Right lobe of liver (tissue), 6 donors: ENCODE results near the gene DOHH. TPM values are rescaled to one million over a fixed set of nuclear protein-coding genes. Genes with fewer than 3 reads are reported as not detected.

Experiments
- ATAC-seq, 4 donors: fragments of 200-7000 bp; cut with Tn5 transposase; one replicate each; pipeline ENCODE4 v1.9.1; 2020; ENCODE audit warnings: mild to moderate bottlenecking in 4 of 4, moderate library complexity in 4 of 4
- DNase-seq, 3 donors: peaks; one replicate each; pipeline ENCODE4 v3.0.0-alpha.2; 2020
- H3K27ac ChIP-seq, 3 donors: fragments of 200-600 bp; one replicate each; pipeline ENCODE4 v1.8.0; 2022
- H3K27me3 ChIP-seq, 2 donors: fragments of 200-600 bp; one replicate each; pipeline ENCODE4 v1.8.0; 2022
- H3K36me3 ChIP-seq, 4 donors: fragments of 200-600 bp; sonication (generic) in 1 of 4; one replicate each; pipeline versions ENCODE4 v1.5.1 to v1.8.0; 2017 to 2022; ENCODE audit warnings: control low read depth in 1 of 4
- H3K4me1 ChIP-seq, 4 donors: fragments of 200-600 bp; sonication (generic) in 1 of 4; one replicate each; pipeline versions ENCODE4 v1.5.1 to v1.8.0; 2017 to 2022; ENCODE audit warnings: control low read depth in 1 of 4
- H3K4me3 ChIP-seq, 3 donors: fragments of 200-600 bp; one replicate each; pipeline ENCODE4 v1.8.0; 2022
- H3K9me3 ChIP-seq, 4 donors: fragments of 200-600 bp; sonication (generic) in 1 of 4; one replicate each; pipeline versions ENCODE4 v1.5.1 to v1.8.0; 2017 to 2022; ENCODE audit warnings: control low read depth in 1 of 4
- POLR2A ChIP-seq: fragments of 450-650 bp; IDR thresholded peaks from one replicate; pipeline ENCODE4 v1.6.1; 2017; ENCODE audit warnings: antibody characterized with exemption, mild to moderate bottlenecking
- WGBS: methylation state at CpG from one replicate; pipeline ENCODE4 v1.1.6; 2018; ENCODE audit warnings: low coverage, low lambda C conversion rate; ENCODE audit not compliant: insufficient coverage; ENCODE audit errors: missing lambda C conversion rate; 5-methylcytosine and 5-hydroxymethylcytosine counted together
- intact Hi-C, 2 donors: fragments of 100-400 bp; cut with DNase I; formaldehyde crosslinking; loops; one replicate each; pipeline versions ENCODE4 v1.11.2 to v1.14.1; 2022
- total RNA-seq, 6 experiments: library from RNA; depleted of rRNA in 2 of 6; stranded (reverse); fragments of >200 nt in 2 of 6; fragmentation: NEBNext Ultra II Directional in 3 of 6; extraction: Animal tissue kit (Norgen Biotek cat#: 25700) in 3 of 6; gene quantifications; one replicate each; pipeline versions ENCODE4 v1.1.0 to v1.2.4, GENCODE V29; 2016 to 2023
- TF ChIP-seq, protein P1 (sequence below), 4 donors: fragments of 200-600 bp in 3 of 4; fragments of 450-650 bp in 1 of 4; IDR thresholded peaks; one replicate each; pipeline versions ENCODE4 v1.5.1 to v1.8.0; 2016 to 2022; ENCODE audit warnings: antibody characterized with exemption in 4 of 4, mild to moderate bottlenecking in 2 of 4
- donor health status: DM: no; HTN: yes; CAD: no.
- donor health status: DM: no; HTN: no; CAD: no.
- donor health status: DM: no; HTN: no; CAD: no.
- donor health status: DM: no; HTN: yes; CAD: no.
- donor health status: DM: no; HTN: yes; CAD: no.

Gene DOHH
- total RNA-seq, 6 experiments from 2014 or later = 3.7 to 16.7 (median 4.9) TPM

DNA sequence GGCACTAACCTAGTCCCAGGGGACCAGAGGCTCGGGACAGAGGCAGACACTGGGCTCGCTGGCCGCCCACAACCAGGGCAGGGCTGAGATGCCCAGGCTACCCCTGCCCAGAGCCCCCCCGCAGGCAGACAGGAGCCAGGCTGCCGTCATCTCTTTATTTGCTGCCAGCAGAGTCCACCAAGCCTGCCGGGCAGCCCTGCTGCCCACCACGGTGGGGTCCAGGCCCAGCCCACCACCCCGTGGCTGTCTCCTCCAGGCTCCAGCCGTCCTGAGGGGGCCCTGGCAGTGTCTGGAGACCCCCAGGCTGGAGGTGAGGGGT is 43.5 kb upstream of the DOHH start:
- no peaks in the 10 kb centered on the region for H3K9me3 ChIP-seq
- ATAC-seq = no peak
- TF ChIP-seq, protein P1, sequence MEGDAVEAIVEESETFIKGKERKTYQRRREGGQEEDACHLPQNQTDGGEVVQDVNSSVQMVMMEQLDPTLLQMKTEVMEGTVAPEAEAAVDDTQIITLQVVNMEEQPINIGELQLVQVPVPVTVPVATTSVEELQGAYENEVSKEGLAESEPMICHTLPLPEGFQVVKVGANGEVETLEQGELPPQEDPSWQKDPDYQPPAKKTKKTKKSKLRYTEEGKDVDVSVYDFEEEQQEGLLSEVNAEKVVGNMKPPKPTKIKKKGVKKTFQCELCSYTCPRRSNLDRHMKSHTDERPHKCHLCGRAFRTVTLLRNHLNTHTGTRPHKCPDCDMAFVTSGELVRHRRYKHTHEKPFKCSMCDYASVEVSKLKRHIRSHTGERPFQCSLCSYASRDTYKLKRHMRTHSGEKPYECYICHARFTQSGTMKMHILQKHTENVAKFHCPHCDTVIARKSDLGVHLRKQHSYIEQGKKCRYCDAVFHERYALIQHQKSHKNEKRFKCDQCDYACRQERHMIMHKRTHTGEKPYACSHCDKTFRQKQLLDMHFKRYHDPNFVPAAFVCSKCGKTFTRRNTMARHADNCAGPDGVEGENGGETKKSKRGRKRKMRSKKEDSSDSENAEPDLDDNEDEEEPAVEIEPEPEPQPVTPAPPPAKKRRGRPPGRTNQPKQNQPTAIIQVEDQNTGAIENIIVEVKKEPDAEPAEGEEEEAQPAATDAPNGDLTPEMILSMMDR (IDR thresholded peaks at IDR 0.05) = no peak
- no peak for TF ChIP-seq POLR2A
- H3K4me3 ChIP-seq = no peak overlapping the region
- no peaks in the 10 kb centered on the region for H3K27me3 ChIP-seq
- no peak for DNase-seq
- intact Hi-C loops = loop anchor here (10.0 kb wide), 2 partner anchors 71 to 81 kb away; partner anchors contain the start of gene CACTIN (in 1 of the 2)
- H3K27ac ChIP-seq = no peak overlapping the region
- H3K4me1 ChIP-seq = no peaks in the 10 kb centered on the region
- 70% methylated on average over 2 of the region's 9 CpGs for WGBS
- no peaks in the 10 kb centered on the region for H3K36me3 ChIP-seq

DNA sequence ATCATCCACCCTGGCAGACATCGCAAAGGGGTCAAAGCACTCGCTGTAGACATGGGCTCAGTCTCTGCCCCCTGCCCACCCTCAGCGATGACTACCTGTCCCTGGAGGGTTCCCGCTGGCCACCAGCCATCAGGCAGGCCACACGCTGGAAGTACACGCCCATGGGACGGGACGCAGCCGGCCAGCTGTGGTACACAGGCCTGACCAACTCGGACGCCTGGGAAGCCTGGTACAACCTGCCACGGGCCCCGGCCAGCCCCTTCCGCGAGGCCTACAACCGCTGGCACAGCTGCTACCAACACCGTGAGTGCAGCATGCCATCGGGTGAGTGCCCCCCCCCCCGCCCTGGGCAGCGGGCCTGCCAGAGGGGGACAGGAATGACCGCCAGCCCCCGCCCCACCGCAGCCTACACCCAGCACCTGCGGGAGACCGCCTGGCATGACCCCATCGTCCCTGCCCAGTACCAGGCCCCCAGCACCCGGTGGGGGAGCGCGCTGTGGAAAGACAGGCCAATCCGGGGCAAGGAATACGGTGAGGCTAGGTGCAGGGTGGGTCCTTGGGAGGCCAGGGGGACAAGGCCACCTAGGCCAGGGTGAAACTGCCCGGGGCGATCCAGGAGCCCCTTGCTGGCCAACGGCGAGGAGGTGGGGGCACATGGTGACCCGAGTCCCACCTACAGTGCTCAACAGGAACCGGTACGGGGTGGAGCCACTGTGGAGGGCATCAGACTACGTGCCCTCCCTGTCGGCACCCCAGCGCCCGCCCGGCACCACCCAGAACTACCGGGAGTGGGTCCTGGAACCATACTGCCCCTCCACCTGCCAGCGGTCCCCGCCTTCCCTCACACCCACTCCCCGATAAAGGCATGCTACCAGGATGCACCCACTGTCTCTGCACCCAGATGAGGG is 42.9 kb upstream of the DOHH start:
- Histone ChIP-seq H3K27me3 (no peaks in the 10 kb centered on the region), H3K4me3 (no peak overlapping the region), H3K4me1 (no peaks in the 10 kb centered on the region), H3K9me3 (no peaks in the 10 kb centered on the region), H3K27ac (no peak overlapping the region), H3K36me3 (no peaks in the 10 kb centered on the region)
- peak in 2 of 3 donors; percentile 49 to 61 for DNase-seq
- TF ChIP-seq POLR2A = no peak
- TF ChIP-seq, protein P1 (IDR thresholded peaks at IDR 0.05) = no peak
- peak in 1 of 4 donors; percentile 1 for ATAC-seq
- 60% methylated on average over 2 of the region's 47 CpGs for WGBS
- intact Hi-C loops = loop anchor here (10.0 kb wide), 2 partner anchors 71 to 81 kb away; partner anchors contain the start of gene CACTIN (in 1 of the 2)

DNA sequence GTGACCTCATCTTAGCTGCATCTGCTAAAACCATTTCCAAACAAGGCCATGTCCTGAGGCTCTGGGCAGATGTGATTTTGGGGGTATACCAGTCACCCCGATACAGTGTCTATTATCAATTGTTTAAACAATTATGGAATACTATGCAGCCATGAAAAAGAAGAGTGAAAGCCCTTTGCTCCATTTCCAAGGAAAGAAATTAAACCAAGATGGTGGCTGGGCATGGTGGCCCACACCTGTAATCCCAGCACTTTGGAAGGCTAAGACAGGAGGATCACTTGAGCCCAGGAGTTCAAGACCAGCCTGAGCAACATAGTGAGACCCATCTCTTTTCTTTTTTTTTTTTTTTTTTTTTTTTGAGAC is 39.3 kb upstream of the DOHH start:
- TF ChIP-seq, protein P1 (IDR thresholded peaks at IDR 0.05) = no peak
- no peak for TF ChIP-seq POLR2A
- intact Hi-C loops = loop anchor here (10.0 kb wide), 2 partner anchors 75 to 85 kb away; partner anchors contain the start of gene CACTIN (in 1 of the 2)
- Histone ChIP-seq H3K9me3 (no peaks in the 10 kb centered on the region), H3K27me3 (no peaks in the 10 kb centered on the region), H3K4me1 (no peaks in the 10 kb centered on the region), H3K27ac (no peak overlapping the region), H3K4me3 (no peak overlapping the region), H3K36me3 (peaks cover 0 to 15% (median 0%) of the 10 kb centered on the region in 4 donors)
- WGBS = 100% methylated on average over 1 of the region's 1 CpG
- no peak for ATAC-seq
- no peak for DNase-seq

DNA sequence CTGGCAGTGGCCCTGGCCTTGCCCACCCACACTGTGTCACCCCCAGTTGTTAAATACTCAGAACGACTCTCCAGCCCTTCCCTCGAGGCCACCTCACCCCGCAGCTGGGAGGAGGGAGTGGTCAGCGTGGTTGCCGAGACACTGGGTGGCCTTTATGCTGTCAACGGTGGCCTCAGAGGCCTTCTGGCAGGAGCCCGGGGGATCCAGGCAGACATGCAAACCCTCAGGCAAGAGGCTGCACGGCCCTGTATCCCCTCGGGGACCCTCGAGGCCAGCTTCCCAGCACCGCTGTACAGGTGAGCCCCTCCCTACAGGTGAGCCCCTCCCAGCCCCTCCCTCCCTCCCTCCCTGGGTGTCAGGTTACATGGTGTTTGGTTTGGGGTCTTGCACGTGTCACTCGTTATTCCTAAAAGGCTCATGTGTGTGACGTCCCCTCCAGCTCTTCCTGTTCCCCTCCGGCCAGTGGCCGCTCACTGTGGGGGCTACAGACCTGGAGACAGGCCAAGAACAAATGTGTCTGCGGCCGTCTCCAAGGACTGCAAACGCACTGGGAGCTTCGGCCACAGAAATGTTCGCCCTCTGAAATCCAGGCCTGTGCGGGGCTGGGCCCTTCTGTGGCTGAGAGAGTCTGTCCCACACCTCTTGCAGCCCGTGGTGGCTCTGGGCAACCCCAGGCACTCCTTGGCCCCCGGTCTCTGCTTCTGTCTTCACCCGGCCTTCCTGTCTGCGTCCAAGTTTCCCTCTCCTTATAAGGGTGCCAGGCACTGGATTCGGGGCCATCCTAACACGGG is 38.7 kb upstream of the DOHH start, which contains the start of gene TEKTIP1:
Gene TEKTIP1 (plus strand): TSS at position 210 of the 791 bp plus-strand sequence. CDS start 4 bp downstream, at position 214.
- H3K4me1 ChIP-seq = no peaks in the 10 kb centered on the region
- no peak for TF ChIP-seq POLR2A
- TF ChIP-seq, protein P1 (IDR thresholded peaks at IDR 0.05) = no peak
- no peak within 1 kb of the TSS for H3K4me3 ChIP-seq
- ATAC-seq = no peak
- H3K36me3 ChIP-seq = peaks cover 0 to 20% (median 0%) of the 10 kb centered on the region in 4 donors
- no peaks in the 10 kb centered on the region for H3K9me3 ChIP-seq
- WGBS = 76% methylated on average over 10 of the region's 28 CpGs
- peak in 1 of 3 donors; percentile 51 for DNase-seq
- H3K27ac ChIP-seq = no peak within 1 kb of the TSS
- no peaks in the 10 kb centered on the region for H3K27me3 ChIP-seq
- intact Hi-C loops = no loop called here
